ENCODE data around the gene PTPRG. TPM values are rescaled to one million over a fixed set of nuclear protein-coding genes. Genes with fewer than 3 reads are reported as not detected.

Gene PTPRG
- total and polyA plus RNA-seq, 2 experiments from 2014 or later, result 8.5 to 34.9 TPM

DNA sequence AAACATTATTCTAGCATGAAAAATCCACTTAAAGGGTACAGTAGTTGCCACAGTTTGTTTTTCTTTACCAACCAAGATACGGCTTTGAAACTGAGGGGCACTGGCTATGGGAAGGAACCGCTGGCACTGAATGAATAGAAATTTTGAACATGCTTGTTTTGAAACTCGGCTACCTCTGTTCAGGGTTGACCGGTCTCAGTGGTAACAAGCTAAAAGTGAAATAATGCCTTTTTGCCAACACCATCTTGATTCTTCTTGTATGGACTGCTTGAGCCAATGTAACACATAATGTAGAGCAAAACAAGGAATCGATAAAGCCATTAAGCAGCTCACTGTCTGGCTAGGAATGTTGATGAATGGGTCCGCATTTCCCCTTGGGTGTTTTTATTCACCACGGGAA, 36.5 kb downstream of the PTPRG start:
- DNase-seq (ENCODE audit: low spot score), result no peak
- H3K27ac ChIP-seq, result no peak overlapping the region
- H3K79me2 ChIP-seq, result peaks cover 68% of the 10 kb centered on the region
- WGBS (ENCODE audit: low lambda C conversion rate, missing lambda C conversion rate), result 95% methylated on average over 7 of the region's 7 CpGs
- peaks cover 9% of the 10 kb centered on the region for H3K4me1 ChIP-seq (ENCODE audit: insufficient read depth)
- no peaks in the 10 kb centered on the region for H3K9me2 ChIP-seq (replicated peaks; ENCODE audit: insufficient read depth)
- H3K4me2 ChIP-seq, result no peak overlapping the region
- peaks cover 9% of the 10 kb centered on the region for H4K20me1 ChIP-seq (ENCODE audit: insufficient read depth, poor library complexity, severe bottlenecking)
- no peaks in the 10 kb centered on the region for H3K27me3 ChIP-seq
- no peak overlapping the region for H3K4me3 ChIP-seq
- TF ChIP-seq EZH2 (IDR thresholded peaks at IDR 0.05; ENCODE audit: borderline replicate concordance), result no peak
- no peak for TF ChIP-seq EZH2phosphoT487 (IDR thresholded peaks at IDR 0.05; ENCODE audit: low read depth, severe bottlenecking, unreplicated experiment)
- TF ChIP-seq, protein P1, sequence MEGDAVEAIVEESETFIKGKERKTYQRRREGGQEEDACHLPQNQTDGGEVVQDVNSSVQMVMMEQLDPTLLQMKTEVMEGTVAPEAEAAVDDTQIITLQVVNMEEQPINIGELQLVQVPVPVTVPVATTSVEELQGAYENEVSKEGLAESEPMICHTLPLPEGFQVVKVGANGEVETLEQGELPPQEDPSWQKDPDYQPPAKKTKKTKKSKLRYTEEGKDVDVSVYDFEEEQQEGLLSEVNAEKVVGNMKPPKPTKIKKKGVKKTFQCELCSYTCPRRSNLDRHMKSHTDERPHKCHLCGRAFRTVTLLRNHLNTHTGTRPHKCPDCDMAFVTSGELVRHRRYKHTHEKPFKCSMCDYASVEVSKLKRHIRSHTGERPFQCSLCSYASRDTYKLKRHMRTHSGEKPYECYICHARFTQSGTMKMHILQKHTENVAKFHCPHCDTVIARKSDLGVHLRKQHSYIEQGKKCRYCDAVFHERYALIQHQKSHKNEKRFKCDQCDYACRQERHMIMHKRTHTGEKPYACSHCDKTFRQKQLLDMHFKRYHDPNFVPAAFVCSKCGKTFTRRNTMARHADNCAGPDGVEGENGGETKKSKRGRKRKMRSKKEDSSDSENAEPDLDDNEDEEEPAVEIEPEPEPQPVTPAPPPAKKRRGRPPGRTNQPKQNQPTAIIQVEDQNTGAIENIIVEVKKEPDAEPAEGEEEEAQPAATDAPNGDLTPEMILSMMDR (IDR thresholded peaks at IDR 0.05; ENCODE audit: poor library complexity), result no peak
- no peak overlapping the region for H2AFZ ChIP-seq
- no peaks in the 10 kb centered on the region for H3K9me3 ChIP-seq (ENCODE audit: low read depth)
- H3K36me3 ChIP-seq (replicated peaks; ENCODE audit: insufficient read depth, low read depth), result no peaks in the 10 kb centered on the region

DNA sequence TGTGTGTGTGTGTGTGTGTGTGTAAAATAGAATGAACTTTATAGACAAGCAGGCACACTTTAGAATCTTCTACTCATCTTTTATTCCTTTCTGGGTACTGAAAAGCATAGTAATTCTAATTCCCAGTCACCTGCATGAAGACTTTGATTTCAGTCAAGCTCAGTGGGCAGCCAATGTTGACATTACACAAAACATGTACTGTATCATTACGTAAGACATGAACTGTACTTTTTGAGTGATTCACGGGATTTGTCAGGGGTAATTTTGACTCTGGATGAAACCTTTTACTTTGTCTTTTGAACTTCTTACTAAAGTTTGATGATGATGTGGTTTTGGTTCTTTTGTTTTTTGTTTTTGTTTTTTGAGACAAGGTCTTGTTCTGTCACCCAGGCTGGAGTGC, 38.8 kb downstream of the PTPRG start:
- peaks cover 7% of the 10 kb centered on the region for H3K4me1 ChIP-seq (ENCODE audit: insufficient read depth)
- no peak overlapping the region for H3K4me3 ChIP-seq
- no peak for DNase-seq (ENCODE audit: low spot score)
- no peak overlapping the region for H2AFZ ChIP-seq
- WGBS (ENCODE audit: low lambda C conversion rate, missing lambda C conversion rate), result 91% methylated on average over 2 of the region's 2 CpGs
- TF ChIP-seq EZH2 (IDR thresholded peaks at IDR 0.05; ENCODE audit: borderline replicate concordance), result no peak
- TF ChIP-seq, protein P1 (IDR thresholded peaks at IDR 0.05; ENCODE audit: poor library complexity), result no peak
- no peak for TF ChIP-seq EZH2phosphoT487 (IDR thresholded peaks at IDR 0.05; ENCODE audit: low read depth, severe bottlenecking, unreplicated experiment)
- no peaks in the 10 kb centered on the region for H3K9me3 ChIP-seq (ENCODE audit: low read depth)
- no peaks in the 10 kb centered on the region for H3K27me3 ChIP-seq
- H4K20me1 ChIP-seq (ENCODE audit: insufficient read depth, poor library complexity, severe bottlenecking), result peaks cover 8% of the 10 kb centered on the region
- H3K4me2 ChIP-seq, result no peak overlapping the region
- H3K36me3 ChIP-seq (replicated peaks; ENCODE audit: insufficient read depth, low read depth), result no peaks in the 10 kb centered on the region
- H3K79me2 ChIP-seq, result peaks cover 70% of the 10 kb centered on the region
- no peak overlapping the region for H3K27ac ChIP-seq
- no peaks in the 10 kb centered on the region for H3K9me2 ChIP-seq (replicated peaks; ENCODE audit: insufficient read depth)

DNA sequence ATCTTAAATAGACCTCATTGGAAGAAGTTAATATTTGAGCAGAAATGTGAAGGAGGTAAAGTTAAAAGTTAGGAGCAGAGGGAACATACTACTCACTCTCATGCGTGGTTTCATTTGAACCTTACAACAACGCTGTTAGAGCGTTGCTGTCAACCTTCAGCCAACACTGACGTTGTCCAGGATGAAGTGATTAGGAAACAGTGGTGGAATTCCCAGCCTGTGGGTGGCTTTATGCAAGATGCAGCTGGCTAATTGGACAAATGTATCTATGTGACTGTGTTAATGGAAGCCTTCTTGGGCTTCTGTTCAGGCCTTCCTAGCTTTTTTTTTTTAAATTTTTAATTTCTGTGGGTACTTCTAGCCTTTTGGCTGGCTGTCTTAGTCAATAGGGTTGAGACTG, 40.5 kb downstream of the PTPRG start:
- Histone ChIP-seq H3K4me1 (ENCODE audit: insufficient read depth) (no peaks in the 10 kb centered on the region), H3K9me3 (ENCODE audit: low read depth) (no peaks in the 10 kb centered on the region), H3K27me3 (no peaks in the 10 kb centered on the region), H3K4me2 (no peak overlapping the region), H3K36me3 (replicated peaks; ENCODE audit: insufficient read depth, low read depth) (no peaks in the 10 kb centered on the region), H3K27ac (no peak overlapping the region), H3K79me2 (peaks cover 59% of the 10 kb centered on the region), H2AFZ (no peak overlapping the region), H3K4me3 (no peak overlapping the region), H3K9me2 (replicated peaks; ENCODE audit: insufficient read depth) (no peaks in the 10 kb centered on the region), H4K20me1 (ENCODE audit: insufficient read depth, poor library complexity, severe bottlenecking) (peaks cover 3% of the 10 kb centered on the region)
- TF ChIP-seq EZH2phosphoT487 (IDR thresholded peaks at IDR 0.05; ENCODE audit: low read depth, severe bottlenecking, unreplicated experiment), result no peak
- TF ChIP-seq EZH2 (IDR thresholded peaks at IDR 0.05; ENCODE audit: borderline replicate concordance), result no peak
- TF ChIP-seq, protein P1 (IDR thresholded peaks at IDR 0.05; ENCODE audit: poor library complexity), result no peak
- DNase-seq (ENCODE audit: low spot score), result peak; percentile 14
- WGBS (ENCODE audit: low lambda C conversion rate, missing lambda C conversion rate), result 48% methylated on average over 4 of the region's 4 CpGs

DNA sequence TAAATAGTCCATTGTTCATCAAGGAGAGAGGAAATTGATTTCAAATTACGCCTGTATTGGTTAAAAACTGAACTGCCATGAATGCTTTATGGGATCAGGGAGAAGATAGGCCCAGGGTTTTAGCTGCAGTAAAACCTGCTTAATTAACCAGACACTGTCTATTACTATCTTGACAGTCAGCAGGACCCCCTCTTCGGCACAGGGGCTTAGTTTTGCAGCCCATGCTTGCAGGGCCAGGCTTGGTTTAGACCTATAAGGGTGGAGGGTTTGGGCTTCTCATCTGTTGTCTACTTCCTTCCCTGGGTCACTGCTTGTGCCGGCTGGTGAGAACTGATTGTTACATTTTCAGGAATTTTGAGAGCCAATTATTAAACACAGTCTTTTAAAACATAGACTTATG, 41.1 kb downstream of the PTPRG start:
- Histone ChIP-seq H4K20me1 (ENCODE audit: insufficient read depth, poor library complexity, severe bottlenecking) (peaks cover 3% of the 10 kb centered on the region), H2AFZ (no peak overlapping the region), H3K27ac (no peak overlapping the region), H3K27me3 (no peaks in the 10 kb centered on the region), H3K4me2 (no peak overlapping the region), H3K9me3 (ENCODE audit: low read depth) (no peaks in the 10 kb centered on the region), H3K79me2 (peaks cover 53% of the 10 kb centered on the region), H3K4me3 (no peak overlapping the region), H3K4me1 (ENCODE audit: insufficient read depth) (peaks cover 3% of the 10 kb centered on the region), H3K9me2 (replicated peaks; ENCODE audit: insufficient read depth) (no peaks in the 10 kb centered on the region), H3K36me3 (replicated peaks; ENCODE audit: insufficient read depth, low read depth) (no peaks in the 10 kb centered on the region)
- WGBS (ENCODE audit: low lambda C conversion rate, missing lambda C conversion rate), result 77% methylated on average over 3 of the region's 3 CpGs
- DNase-seq (ENCODE audit: low spot score), result no peak
- no peak for TF ChIP-seq EZH2phosphoT487 (IDR thresholded peaks at IDR 0.05; ENCODE audit: low read depth, severe bottlenecking, unreplicated experiment)
- TF ChIP-seq, protein P1 (IDR thresholded peaks at IDR 0.05; ENCODE audit: poor library complexity), result no peak
- TF ChIP-seq EZH2 (IDR thresholded peaks at IDR 0.05; ENCODE audit: borderline replicate concordance), result no peak
